Kidney (tissue), 14 donors: ENCODE data around the gene WDR49. TPM values are rescaled to one million over a fixed set of nuclear protein-coding genes. Genes with fewer than 3 reads are reported as not detected.

Source experiments
- DNase-seq, 5 donors: peaks; one replicate each; pipeline ENCODE4 v3.0.0-alpha.2; 2013 to 2020
- FAIRE-seq: peaks from 2 replicates; lab custom pipeline; 2012; peaks lifted over from hg19 to GRCh38; lab: Jason Lieb, UNC
- H3K27ac ChIP-seq, 2 donors: one replicate each; pipeline ENCODE4 v1.7.0; 2013; ENCODE audit warnings: low read depth in 2 of 2, low read length in 2 of 2, inconsistent platforms in 1 of 2
- H3K27me3 ChIP-seq: one replicate; pipeline ENCODE4 v1.7.1; 2013; ENCODE audit warnings: low read length, inconsistent platforms; ENCODE audit not compliant: control insufficient read depth, insufficient read depth
- H3K36me3 ChIP-seq, 3 donors: one replicate each; pipeline versions ENCODE4 v1.7.0 to v1.7.1; 2013; ENCODE audit warnings: low read length in 3 of 3, control low read depth in 1 of 3, inconsistent platforms in 1 of 3; ENCODE audit not compliant: insufficient read depth in 3 of 3, control insufficient read depth in 2 of 3
- H3K4me1 ChIP-seq, 3 donors: one replicate each; pipeline versions ENCODE4 v1.7.0 to v1.7.1; 2013; ENCODE audit warnings: low read length in 3 of 3, inconsistent platforms in 1 of 3, low read depth in 1 of 3; ENCODE audit not compliant: control insufficient read depth in 2 of 3, insufficient read depth in 2 of 3
- H3K4me3 ChIP-seq, 3 donors: one replicate each; pipeline versions ENCODE4 v1.7.0 to v1.8.1; 2013; ENCODE audit warnings: low read length in 3 of 3, control low read depth in 1 of 3, inconsistent platforms in 1 of 3
- H3K9ac ChIP-seq, 3 donors: one replicate each; pipeline versions ENCODE4 v1.7.0 to v1.7.1; 2013; ENCODE audit warnings: low read length in 3 of 3, control low read depth in 1 of 3, inconsistent platforms in 1 of 3
- H3K9me3 ChIP-seq, 3 donors: one replicate each; pipeline versions ENCODE4 v1.7.0 to v1.7.1; 2013; ENCODE audit warnings: low read length in 3 of 3, control low read depth in 1 of 3, inconsistent platforms in 1 of 3; ENCODE audit not compliant: control insufficient read depth in 2 of 3, insufficient read depth in 1 of 3
- intact Hi-C: fragments of 100-400 bp; cut with DNase I; formaldehyde crosslinking; loops from one replicate; pipeline ENCODE4 v1.11.1; 2022
- polyA plus RNA-seq: library from polyadenylated mRNA; stranded (reverse); fragments of 350-450 nt; fragmentation: Illumina TruSeq; extraction: RNeasy Lipid Tissue Mini Kit (QIAGEN cat#74804); gene quantifications from one replicate; pipeline ENCODE4 v1.2.3, GENCODE V29; 2014; ENCODE audit warnings: low read depth, low replicate concordance; ENCODE audit not compliant: insufficient read depth
- total RNA-seq: library from RNA; stranded (reverse); fragmentation: NEBNext Ultra II Directional; extraction: Animal tissue kit (Norgen Biotek cat#: 25700); gene quantifications from one replicate; pipeline ENCODE4 v1.2.1, GENCODE V29; 2021
- TF ChIP-seq, protein P1 (sequence below): IDR thresholded peaks from 3 replicates; pipeline ENCODE4 v1.5.1; 2012; ENCODE audit warnings: mild to moderate bottlenecking, moderate library complexity, borderline replicate concordance; ENCODE audit not compliant: insufficient read depth; ENCODE audit errors: extremely low read depth
- donor health status: control.
- donor health status: control.
- donor health status: control.
- donor health status: control.
- donor health status: control.
- donor health status: DM: yes; HTN: yes; CAD: no.
- donor health status: Normal renal cell carcinoma (clear cell type).

The WDR49 gene
- total and polyA plus RNA-seq, 2 donors from 2014 or later = 0.43 to 1.0 TPM

DNA sequence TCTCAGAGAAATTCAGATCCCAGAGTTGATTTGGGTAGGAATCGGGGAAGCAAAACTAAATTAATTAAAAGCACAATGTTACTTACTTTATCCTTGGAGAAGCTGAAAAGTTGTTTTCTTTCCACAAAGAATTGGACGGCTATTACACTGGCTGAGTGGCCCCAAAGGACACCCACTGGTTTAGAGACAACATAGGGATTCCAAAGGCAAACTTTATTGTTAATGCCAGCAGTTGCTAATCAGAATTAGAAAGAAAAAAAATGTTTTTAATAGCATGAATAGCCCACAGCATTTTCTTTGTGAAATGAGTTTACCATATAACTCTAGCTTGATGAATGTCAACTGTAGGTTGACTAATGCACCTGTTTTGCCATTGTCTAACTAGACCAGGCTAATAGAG, 51.7 kb downstream of the WDR49 start:
- Histone ChIP-seq H3K27me3 (no peaks in the 10 kb centered on the region), H3K4me3 (no peak overlapping the region), H3K9me3 (peaks cover 0 to 4% (median 0%) of the 10 kb centered on the region in 3 donors), H3K27ac (no peak overlapping the region), H3K9ac (no peak overlapping the region), H3K36me3 (no peaks in the 10 kb centered on the region), H3K4me1 (no peaks in the 10 kb centered on the region)
- TF ChIP-seq, protein P1, sequence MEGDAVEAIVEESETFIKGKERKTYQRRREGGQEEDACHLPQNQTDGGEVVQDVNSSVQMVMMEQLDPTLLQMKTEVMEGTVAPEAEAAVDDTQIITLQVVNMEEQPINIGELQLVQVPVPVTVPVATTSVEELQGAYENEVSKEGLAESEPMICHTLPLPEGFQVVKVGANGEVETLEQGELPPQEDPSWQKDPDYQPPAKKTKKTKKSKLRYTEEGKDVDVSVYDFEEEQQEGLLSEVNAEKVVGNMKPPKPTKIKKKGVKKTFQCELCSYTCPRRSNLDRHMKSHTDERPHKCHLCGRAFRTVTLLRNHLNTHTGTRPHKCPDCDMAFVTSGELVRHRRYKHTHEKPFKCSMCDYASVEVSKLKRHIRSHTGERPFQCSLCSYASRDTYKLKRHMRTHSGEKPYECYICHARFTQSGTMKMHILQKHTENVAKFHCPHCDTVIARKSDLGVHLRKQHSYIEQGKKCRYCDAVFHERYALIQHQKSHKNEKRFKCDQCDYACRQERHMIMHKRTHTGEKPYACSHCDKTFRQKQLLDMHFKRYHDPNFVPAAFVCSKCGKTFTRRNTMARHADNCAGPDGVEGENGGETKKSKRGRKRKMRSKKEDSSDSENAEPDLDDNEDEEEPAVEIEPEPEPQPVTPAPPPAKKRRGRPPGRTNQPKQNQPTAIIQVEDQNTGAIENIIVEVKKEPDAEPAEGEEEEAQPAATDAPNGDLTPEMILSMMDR = no peak
- no peak for DNase-seq
- intact Hi-C loops = no loop called here
- FAIRE-seq = no peak

DNA sequence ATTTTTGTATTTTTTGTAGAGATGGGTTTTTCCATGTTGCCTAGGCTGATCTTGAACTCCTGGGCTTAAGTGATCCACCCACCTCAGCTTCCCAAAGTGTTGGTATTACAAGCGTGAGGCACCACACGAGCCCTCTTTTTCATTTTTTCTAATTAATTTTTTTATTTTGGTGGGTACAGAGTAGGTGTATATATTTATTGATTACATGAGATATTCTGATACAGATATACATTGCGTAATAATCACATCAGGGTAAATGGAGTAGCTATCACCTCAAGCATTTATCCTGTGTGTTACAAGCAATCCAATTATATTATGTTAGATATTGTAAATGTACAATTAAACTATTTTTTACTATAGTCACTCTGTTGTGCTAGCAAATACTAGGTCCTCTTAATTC, 66.1 kb downstream of the WDR49 start:
- no peak for FAIRE-seq
- no peaks in the 10 kb centered on the region for H3K4me1 ChIP-seq
- no peaks in the 10 kb centered on the region for H3K9me3 ChIP-seq
- H3K4me3 ChIP-seq = no peak overlapping the region
- TF ChIP-seq, protein P1 = no peak
- intact Hi-C loops = no loop called here
- no peaks in the 10 kb centered on the region for H3K36me3 ChIP-seq
- H3K27ac ChIP-seq = no peak overlapping the region
- H3K9ac ChIP-seq = no peak overlapping the region
- DNase-seq = no peak
- no peaks in the 10 kb centered on the region for H3K27me3 ChIP-seq

DNA sequence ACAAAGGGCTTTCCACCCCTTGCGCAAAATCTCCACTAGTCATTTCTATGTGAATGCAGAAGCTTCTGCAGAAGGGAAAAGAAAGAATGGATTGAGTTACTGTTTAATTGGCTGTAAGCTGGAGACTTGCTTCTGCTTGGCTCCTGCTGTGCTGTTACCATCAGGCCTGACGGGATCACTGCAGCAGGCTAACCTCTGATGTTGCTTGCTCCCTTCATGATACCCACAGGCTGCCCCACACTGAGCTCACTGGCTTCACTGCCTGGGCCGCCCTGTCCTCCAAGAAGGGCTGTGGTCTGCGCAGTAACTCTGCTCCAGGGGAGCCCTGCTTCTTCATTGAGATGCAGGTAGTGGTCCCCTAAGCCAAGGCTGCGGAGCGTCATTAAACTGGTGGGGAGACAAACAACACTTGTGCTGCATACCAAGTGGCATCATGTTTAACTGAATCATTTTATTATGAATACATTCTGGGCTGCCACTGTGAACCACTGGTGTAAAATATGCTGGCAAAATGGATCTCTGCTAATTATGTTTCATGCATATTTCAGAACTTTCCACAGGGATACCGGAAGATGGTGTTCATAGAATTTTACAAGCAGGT, 78.6 kb downstream of the WDR49 start:
- FAIRE-seq (no peak), DNase-seq (no peak)
- H3K36me3 ChIP-seq = no peaks in the 10 kb centered on the region
- H3K9me3 ChIP-seq = no peaks in the 10 kb centered on the region
- H3K9ac ChIP-seq = no peak overlapping the region
- H3K27me3 ChIP-seq = no peaks in the 10 kb centered on the region
- intact Hi-C loops = no loop called here
- no peak overlapping the region for H3K27ac ChIP-seq
- no peak overlapping the region for H3K4me3 ChIP-seq
- TF ChIP-seq, protein P1 = no peak
- H3K4me1 ChIP-seq = no peaks in the 10 kb centered on the region

DNA sequence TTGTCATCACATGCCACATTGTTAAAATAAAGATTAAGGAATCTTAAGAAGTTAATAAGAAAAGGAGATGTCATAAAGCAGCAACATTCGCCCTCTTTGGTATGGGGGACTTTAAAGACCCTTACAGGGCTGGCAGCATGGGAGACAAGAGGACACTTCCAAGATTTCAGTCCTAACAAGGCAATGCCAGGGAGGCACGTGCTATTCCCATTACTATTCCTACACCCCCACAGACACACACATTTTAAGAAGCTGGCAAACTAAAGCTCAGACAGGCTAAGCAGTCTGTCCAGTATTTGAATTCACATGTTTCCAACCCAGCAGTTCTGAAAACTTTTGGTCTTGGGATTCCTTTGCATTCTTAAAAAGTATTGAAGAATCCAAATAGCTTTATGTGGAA, 80.8 kb downstream of the WDR49 start:
- TF ChIP-seq, protein P1 = no peak
- no peaks in the 10 kb centered on the region for H3K36me3 ChIP-seq
- intact Hi-C loops = no loop called here
- no peak for DNase-seq
- H3K9ac ChIP-seq = no peak overlapping the region
- no peak overlapping the region for H3K4me3 ChIP-seq
- no peaks in the 10 kb centered on the region for H3K4me1 ChIP-seq
- no peaks in the 10 kb centered on the region for H3K9me3 ChIP-seq
- H3K27ac ChIP-seq = no peak overlapping the region
- H3K27me3 ChIP-seq = no peaks in the 10 kb centered on the region
- FAIRE-seq = no peak
